CD4-positive, alpha-beta T cell treated with Interleukin-12 subunit alpha and Interleukin-12 subunit beta, for 1 hour (primary cell): ENCODE results near the gene LIMK2.
"Not testable (repeated sequence)": the region's sequence is repeated elsewhere in the genome, so short reads cannot be mapped to it uniquely, and the experiment has no call there.

Source experiments
- DNase-seq: peaks from one replicate; pipeline ENCODE4 v3.0.0-alpha.2; 2020

The LIMK2 gene

GRCh38 chr22:31212783-31213629, 908 bp downstream of the LIMK2 start:
- no peak for DNase-seq

DNA sequence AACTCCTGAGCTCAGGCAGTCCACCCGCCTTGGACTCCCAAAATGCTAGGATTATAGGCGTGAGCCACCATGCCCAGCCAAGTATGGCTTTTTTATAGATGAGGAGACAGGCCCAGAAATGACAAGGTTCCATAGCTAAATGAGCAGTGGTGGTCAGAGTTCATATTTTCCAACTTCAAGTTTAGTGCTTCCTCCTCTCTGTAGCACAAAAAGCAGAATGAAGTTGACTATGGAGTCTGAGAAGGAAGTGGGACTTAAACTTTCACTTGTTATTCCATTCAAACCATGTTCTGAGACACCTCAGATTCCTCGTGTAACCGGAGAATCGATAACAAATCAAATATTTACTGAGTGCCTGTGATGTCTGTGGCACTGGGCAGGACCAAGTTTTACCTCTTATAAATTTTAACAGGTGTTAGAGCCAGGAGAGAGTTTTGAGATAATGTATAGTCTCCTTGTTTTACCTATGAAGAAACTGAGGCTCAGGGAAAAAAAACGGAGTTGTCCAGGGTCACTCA, 3.0 kb downstream of the LIMK2 start:
- DNase-seq, result no peak

- DNase-seq, result no peak
Measured at GRCh38 chr22:31218565-31219262, 6.6 kb downstream of the LIMK2 start.

DNA sequence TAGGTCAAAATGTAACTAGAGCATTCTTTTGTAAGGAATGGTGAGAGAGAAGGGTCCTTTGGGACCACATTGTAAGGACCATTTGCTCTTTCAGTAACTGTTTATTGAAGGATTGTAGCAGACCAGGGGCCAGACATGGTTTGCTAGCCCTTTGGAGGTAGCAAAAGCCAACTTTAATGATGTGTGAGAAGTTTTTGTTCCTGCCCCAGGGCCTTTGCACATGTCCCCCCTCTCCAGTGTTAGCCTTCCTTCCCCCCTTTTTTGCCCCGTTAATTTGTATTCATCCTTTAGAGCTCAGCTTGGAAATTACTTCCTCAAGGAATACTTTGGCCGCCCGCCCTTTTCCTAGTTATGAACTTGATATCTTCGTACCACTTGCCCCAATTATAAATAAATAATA, 9.0 kb downstream of the LIMK2 start:
- no peak for DNase-seq

GRCh38 chr22:31222736-31223135, 10.6 kb downstream of the LIMK2 start:
- no peak for DNase-seq

- no peak for DNase-seq
Measured at GRCh38 chr22:31223786-31224191, 11.7 kb downstream of the LIMK2 start.

GRCh38 chr22:31224691-31225090, 12.6 kb downstream of the LIMK2 start:
- DNase-seq, result not testable (repeated sequence)

- DNase-seq, result no peak
Measured at GRCh38 chr22:31227186-31227585, 15.1 kb downstream of the LIMK2 start.

DNA sequence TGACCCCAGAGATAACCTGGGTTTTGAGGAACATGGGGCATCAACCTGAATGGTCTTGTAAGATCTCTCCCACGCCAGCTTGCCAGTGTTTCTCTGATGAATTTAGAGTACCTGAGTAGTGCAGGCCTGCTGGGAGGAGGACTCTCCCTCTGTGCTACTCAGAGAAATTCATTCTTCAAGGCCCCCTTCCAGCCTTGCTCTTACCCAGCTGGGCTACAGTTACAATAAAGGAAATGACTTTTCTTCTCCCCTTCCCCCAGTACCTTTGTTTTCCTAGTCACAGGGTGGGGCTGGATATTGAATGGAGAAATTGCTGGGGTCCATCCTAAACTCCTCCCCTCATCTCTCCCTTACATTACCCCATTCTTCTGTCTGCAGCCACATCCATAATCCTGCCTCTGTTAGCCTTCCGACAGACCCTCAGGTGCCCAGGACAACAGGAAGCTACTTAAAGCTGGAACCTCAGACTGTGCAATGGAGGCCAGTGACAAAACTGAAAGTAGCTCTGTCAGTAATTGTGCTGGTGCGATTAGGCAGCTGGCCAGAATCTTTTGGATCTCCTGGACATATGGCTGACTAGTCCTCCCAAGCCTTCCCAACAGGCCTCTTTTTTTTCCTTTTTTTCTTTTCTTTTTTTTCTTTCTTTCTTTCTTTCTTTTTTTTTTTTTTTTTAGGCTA, 17.4 kb downstream of the LIMK2 start:
- DNase-seq, result peak; percentile 20

DNA sequence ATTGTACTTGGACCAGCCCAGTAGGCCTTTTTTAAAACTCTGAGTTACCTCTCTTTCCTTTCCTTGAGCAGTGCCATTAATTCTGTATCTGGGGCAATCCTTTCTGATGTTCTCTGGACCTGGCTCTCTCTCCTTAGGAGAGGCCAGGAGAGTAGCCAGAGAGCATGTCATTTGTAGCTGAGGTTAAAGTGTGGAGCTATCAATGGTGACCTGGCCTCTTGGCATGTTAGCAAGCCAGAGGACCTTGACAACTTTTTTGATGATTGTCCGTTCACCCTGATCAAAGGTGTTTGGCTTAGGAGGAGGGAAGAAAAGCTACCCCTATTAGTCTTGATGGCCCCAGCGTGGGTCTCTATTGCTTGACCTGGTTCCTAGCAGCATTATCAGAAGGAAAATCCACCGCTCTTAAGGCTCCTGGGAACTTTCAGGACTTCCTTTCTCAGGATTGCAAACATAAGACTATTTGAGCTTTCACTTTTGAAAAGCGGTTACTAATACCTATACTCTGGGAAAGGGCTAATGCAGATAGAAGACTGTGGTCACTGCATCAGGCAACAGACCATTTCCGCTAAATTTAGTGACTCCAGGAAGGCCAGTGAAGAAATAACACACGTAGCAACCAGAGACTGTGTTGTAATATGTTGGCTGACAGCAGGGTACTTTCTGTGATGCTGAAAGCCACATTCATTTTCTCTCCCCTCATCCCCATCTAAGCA, 18.2 kb downstream of the LIMK2 start:
- peak; percentile 14 for DNase-seq

- DNase-seq, result peak; percentile 71
Measured at GRCh38 chr22:31230871-31231621, 18.9 kb downstream of the LIMK2 start.

DNA sequence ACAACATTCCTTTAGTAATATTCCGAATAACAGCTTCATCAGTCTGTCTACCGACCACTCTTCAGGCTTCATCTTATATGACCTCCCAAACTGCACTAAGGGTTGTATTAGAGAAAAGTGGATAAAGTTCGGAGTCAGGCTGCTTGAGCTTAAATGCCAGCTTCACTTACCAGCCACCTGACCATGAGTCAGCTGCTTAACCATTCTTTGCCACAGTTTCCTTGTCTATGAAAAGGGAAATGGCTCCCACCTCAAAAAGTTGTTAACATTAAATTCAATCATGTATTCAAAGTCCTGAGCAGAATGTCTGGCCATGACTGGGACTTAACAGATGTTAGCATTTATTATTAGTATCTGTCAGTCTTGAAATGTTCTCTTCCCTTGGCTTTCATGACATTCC, 20.9 kb downstream of the LIMK2 start:
- no peak for DNase-seq

GRCh38 chr22:31235081-31235480, 23.0 kb downstream of the LIMK2 start:
- no peak for DNase-seq

DNA sequence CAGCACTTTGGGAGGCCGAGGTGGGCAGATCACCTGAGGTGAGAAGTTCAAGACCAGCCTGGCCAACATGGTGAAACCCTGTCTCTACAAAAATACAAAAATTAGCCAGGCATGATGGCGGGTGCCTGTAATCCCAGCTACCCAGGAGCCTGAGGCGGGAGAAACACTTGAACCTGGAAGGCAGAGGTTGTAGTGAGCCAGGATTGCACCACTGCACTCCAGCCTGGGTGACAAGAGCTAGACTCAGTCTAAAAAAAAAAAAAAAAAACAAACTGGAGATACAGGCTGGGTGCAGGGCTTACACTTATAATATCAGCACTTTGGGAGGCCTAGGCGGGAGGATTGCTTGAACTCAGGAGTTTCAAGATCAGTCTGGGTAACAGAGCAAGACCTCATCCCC, 23.9 kb downstream of the LIMK2 start:
- not testable (repeated sequence) for DNase-seq

DNA sequence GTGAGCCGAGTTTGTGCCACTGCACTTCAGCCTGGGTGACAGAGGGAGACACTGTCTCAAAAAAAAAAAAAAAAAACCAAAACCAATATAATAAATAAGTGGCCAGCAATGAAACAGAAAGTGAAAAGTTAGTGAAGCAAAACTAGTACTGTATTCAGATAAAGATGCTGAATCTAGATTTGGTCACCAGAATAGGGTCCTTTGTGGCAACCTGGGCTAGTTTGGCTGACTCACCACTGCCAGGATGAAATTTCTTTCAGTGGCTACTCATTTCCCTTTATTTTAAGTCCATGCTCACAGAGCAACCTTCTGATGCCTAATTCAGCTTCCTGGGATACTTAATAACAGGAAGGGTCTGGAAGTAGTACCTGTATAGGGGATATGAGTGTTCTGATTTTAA, 26.0 kb downstream of the LIMK2 start:
- DNase-seq, result no peak

DNA sequence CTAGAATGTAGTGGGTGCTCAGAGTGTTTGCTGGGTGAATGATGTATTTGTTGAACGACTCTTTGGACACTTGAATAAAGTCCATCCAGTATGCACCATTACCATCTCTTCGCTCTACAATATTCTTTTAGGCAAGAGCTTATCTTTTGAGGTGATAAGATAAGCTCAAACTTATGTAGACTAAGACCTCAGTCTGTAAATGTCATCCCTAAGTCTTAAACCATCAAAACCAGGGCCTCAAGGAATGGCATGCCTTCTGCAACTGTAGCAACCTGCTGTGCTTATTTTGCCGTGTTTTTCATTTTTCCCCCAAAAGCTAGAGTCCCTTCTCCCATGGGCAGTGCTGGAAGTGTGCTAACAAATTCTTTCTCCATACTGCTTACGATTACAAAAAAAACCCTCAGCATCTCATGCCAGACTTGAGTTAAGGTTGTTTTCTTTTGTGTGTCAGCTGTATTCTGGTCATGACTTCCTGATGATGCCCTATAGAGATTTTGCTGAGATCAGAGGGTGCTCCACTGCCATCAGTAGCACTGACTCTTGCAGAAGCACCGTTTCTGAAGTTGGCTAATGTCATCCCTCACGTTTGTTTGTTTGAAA, 27.8 kb downstream of the LIMK2 start:
- no peak for DNase-seq

GRCh38 chr22:31241200-31241599, 29.1 kb downstream of the LIMK2 start:
- no peak for DNase-seq

DNA sequence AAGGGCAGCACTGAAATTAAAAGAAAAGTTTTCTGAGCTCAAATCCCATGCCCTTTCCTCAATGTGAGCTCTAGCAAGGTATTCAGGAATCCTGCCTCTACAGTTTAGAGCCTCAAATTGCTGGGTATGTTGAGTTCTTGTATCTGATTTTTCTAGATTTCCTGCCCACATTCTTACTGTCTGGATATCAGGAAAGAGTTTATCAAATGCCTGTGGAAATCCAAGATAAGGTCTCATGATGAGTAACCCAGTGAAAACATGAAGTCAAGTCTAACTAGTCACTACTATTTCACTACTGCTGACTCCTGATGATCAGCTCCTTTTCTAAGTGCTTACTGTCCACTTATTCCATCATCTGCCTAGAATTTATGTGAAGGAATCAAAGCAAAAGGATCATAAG, 29.8 kb downstream of the LIMK2 start:
- DNase-seq, result no peak

- DNase-seq, result no peak
Measured at GRCh38 chr22:31243339-31244045, 31.4 kb downstream of the LIMK2 start.

DNA sequence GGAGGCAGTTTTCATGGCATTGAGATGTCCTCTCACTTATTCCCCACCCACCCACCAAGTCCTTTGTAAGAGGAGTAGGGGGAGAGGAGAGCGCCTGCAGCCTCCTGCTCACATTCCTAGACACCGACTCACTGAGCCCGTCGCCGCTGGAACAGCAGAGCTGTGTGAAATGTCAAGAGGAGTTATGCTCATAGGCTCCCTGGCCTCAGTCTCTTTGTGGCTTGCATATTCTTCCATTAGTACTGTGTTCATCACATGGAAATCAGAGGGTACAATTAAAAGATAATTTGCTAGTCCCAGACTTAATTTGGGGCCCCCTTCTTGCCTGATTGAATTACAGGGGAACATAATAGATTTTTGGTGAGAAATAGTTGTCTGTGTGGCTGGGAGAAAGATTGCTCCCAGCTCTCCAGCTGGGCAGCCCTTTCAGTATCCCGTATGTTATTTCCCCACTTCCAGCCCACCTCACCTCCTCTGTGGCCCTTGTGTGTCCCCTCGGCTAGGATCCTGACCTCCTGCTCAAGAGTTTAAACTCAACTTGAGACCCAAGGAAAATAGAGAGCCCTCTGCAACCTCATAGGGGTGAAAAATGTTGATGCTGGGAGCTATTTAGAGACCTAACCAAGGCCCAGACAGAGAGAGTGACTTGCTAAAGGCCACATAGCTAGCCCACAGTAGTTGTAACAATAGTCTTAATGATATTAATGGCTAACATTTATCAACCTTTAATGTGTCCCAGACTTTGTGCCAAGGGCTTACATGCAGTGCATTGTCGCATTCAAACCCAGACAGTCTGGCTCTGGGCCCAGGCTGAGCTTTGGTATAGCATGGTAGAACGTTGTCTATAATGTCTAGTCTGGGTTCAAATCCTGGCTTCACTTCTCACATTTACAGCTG, 32.2 kb downstream of the LIMK2 start:
- DNase-seq, result no peak
